ENCODE results near the gene GADL1. TPM values are rescaled to one million over a fixed set of nuclear protein-coding genes. Genes with fewer than 3 reads are reported as not detected.

Gene GADL1
- total RNA-seq, 1 donor = 0.18 TPM

GRCh38 chr3:30752491-30752890, 142.0 kb downstream of the GADL1 start:
- TF ChIP-seq CTCF (IDR thresholded peaks at IDR 0.05; ENCODE audit: insufficient read depth, low read length) = no peak
- H3K4me3 ChIP-seq (ENCODE audit: low read depth, low read length) = no peak overlapping the region
- no peak for DNase-seq (ENCODE audit: low read depth)

GRCh38 chr3:30751610-30752299, 142.7 kb downstream of the GADL1 start:
- peak; percentile 41 for TF ChIP-seq CTCF (IDR thresholded peaks at IDR 0.05; ENCODE audit: insufficient read depth, low read length)
- no peak overlapping the region for H3K4me3 ChIP-seq (ENCODE audit: low read depth, low read length)
- peak; percentile 68 for DNase-seq (ENCODE audit: low read depth)

GRCh38 chr3:30750967-30751366, 143.5 kb downstream of the GADL1 start:
- no peak for TF ChIP-seq CTCF (IDR thresholded peaks at IDR 0.05; ENCODE audit: insufficient read depth, low read length)
- H3K4me3 ChIP-seq (ENCODE audit: low read depth, low read length) = no peak overlapping the region
- no peak for DNase-seq (ENCODE audit: low read depth)

GRCh38 chr3:30749230-30749629, 145.2 kb downstream of the GADL1 start:
- H3K4me3 ChIP-seq (ENCODE audit: low read depth, low read length) = no peak overlapping the region
- TF ChIP-seq CTCF (IDR thresholded peaks at IDR 0.05; ENCODE audit: insufficient read depth, low read length) = no peak
- DNase-seq (ENCODE audit: low read depth) = no peak

- peak; percentile 68 for DNase-seq (ENCODE audit: low read depth)
- peak; percentile 55 for TF ChIP-seq CTCF (IDR thresholded peaks at IDR 0.05; ENCODE audit: insufficient read depth, low read length)
- H3K4me3 ChIP-seq (ENCODE audit: low read depth, low read length) = no peak overlapping the region
Measured at GRCh38 chr3:30747771-30748281, 146.6 kb downstream of the GADL1 start.

- DNase-seq (ENCODE audit: low read depth) = no peak
- TF ChIP-seq CTCF (IDR thresholded peaks at IDR 0.05; ENCODE audit: insufficient read depth, low read length) = no peak
- H3K4me3 ChIP-seq (ENCODE audit: low read depth, low read length) = no peak overlapping the region
Measured at GRCh38 chr3:30743641-30744317, 150.7 kb downstream of the GADL1 start.
